Activated CD8-positive, alpha-beta memory T cell treated with anti-CD3 and anti-CD28 coated beads, Interleukin-2, amount 10 ng/mL, durations not matched to agents 7 days and 5 days (primary cell): Measurements from ENCODE around the gene CACYBP. TPM values are rescaled to one million over a fixed set of nuclear protein-coding genes. Genes with fewer than 3 reads are reported as not detected.
"Not testable (repeated sequence)": the region's sequence is repeated elsewhere in the genome, so short reads cannot be mapped to it uniquely, and the experiment has no call there.

Source experiments
- ATAC-seq: fragments of 150-1000 bp; cut with Tn5 transposase; one replicate; pipeline ENCODE4 v1.10.0; 2021; ENCODE audit warnings: moderate library complexity
- CTCF ChIA-PET: fragments of 350-600 bp; sonication (Branson Sonifier 250); formaldehyde crosslinking; loops from one replicate; lab custom pipeline; 2021; ENCODE audit warnings: antibody characterized with exemption; lab: Charles Lee
- DNase-seq: peaks from one replicate; pipeline ENCODE4 v3.0.0-alpha.2; 2020
- H3K27ac Mint-ChIP-seq: one replicate; pipeline ENCODE4 v1.8.0; 2021; ENCODE audit warnings: mild to moderate bottlenecking, mixed read lengths
- H3K27me3 Mint-ChIP-seq: one replicate; pipeline ENCODE4 v1.8.0; 2021; ENCODE audit warnings: mixed read lengths
- H3K36me3 Mint-ChIP-seq: one replicate; pipeline ENCODE4 v1.8.0; 2021; ENCODE audit warnings: mild to moderate bottlenecking, mixed read lengths
- H3K4me1 Mint-ChIP-seq: one replicate; pipeline ENCODE4 v1.8.0; 2021; ENCODE audit warnings: mixed read lengths
- H3K4me3 Mint-ChIP-seq: one replicate; pipeline ENCODE4 v1.8.0; 2021; ENCODE audit warnings: mild to moderate bottlenecking, moderate library complexity, mixed read lengths
- H3K9me3 Mint-ChIP-seq: one replicate; pipeline ENCODE4 v1.8.0; 2022; ENCODE audit warnings: low read depth, mixed read lengths
- total RNA-seq, 2 experiments: library from RNA; stranded (reverse); gene quantifications; one replicate each; pipeline ENCODE4 v1.2.3, GENCODE V29; 2021

CACYBP gene
- total RNA-seq, 2 experiments from 2014 or later: 210 to 287 TPM

DNA sequence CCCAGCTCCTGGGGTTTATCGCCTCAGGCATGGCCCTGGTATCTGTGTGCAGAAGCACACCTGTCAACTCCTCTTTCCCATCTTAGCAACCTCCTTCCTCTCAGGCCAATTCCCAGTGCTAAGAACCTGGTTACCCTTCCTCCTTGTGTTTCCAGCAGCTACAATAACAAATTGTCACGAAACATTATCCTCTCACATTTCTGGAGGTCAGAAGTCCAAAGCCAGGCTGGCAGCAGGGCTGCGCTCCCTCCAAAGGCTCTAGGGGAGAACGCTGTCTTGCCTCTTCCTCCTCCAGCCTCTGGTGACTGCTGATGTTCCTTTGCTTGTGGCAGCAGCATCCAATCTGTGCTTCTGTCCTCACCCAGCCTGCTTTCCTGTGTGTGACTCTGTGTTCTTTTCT lies 34.2 kb downstream of the CACYBP start:
- peaks cover 12% of the 10 kb centered on the region for H3K27me3 Mint-ChIP-seq
- no peak for DNase-seq
- no peaks in the 10 kb centered on the region for H3K36me3 Mint-ChIP-seq
- CTCF ChIA-PET: interaction anchor here (0.9 to 2.4 kb wide), 3 partner anchors 86 to 121 kb away, joined by 3 to 5 read pairs (median 4); no protein-coding TSS in a partner anchor
- H3K4me3 Mint-ChIP-seq: no peak overlapping the region
- H3K27ac Mint-ChIP-seq: no peak overlapping the region
- ATAC-seq: no peak
- peaks cover 8% of the 10 kb centered on the region for H3K4me1 Mint-ChIP-seq
- H3K9me3 Mint-ChIP-seq: no peaks in the 10 kb centered on the region

DNA sequence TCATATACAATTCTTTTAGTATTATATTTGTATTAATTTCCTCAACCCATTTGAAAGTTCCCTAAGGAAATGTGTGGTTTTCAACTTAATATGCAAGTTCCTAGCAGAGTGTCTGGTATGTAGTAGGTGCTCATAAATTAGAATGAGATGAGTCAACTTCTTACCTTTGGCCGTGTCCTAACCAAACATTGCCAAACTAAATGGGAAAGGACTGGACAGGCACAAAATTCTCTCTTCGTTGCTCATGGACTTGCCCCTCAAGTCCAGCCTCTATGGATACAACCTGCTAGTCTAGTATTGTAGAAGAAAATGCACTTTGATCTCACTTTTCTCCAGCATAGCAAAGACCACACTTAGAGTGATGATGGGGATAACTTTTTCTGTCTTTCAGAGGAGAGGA lies 35.0 kb downstream of the CACYBP start:
- Mint-ChIP-seq H3K9me3 (no peaks in the 10 kb centered on the region), H3K27me3 (peaks cover 17% of the 10 kb centered on the region)
- CTCF ChIA-PET: no interaction called here

DNA sequence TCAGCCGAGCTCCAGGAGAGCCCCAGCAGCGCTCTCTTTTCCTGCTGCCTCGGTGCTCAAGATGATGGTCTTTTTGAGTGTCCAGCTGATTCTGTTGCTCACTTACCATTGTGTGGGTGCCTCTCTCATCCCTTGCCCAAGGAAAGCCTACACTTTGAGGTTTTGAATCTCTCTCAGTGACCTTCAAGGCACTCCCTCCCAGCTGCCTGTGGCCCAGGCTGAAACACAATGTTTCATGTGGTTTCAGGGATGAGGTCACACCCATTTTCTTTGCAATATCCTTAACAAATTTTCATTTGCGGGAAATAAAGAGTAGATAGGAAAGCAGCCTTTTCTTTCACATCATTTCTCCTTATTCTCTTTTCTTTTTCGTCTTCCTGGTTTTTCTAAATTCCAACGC lies 36.1 kb downstream of the CACYBP start:
- no peaks in the 10 kb centered on the region for H3K4me1 Mint-ChIP-seq
- no peaks in the 10 kb centered on the region for H3K36me3 Mint-ChIP-seq
- H3K27me3 Mint-ChIP-seq: peaks cover 17% of the 10 kb centered on the region
- H3K9me3 Mint-ChIP-seq: no peaks in the 10 kb centered on the region
- CTCF ChIA-PET: interaction anchor here (1.4 kb wide), 1 partner anchor 89 kb away, joined by 5 read pairs; no protein-coding TSS in a partner anchor
- DNase-seq (no peak), ATAC-seq (no peak)
- H3K4me3 Mint-ChIP-seq: no peak overlapping the region
- no peak overlapping the region for H3K27ac Mint-ChIP-seq

More for the DNA sequence above, 35.0 kb downstream of the CACYBP start:
- no peak overlapping the region for H3K27ac Mint-ChIP-seq
- no peak for ATAC-seq
- no peaks in the 10 kb centered on the region for H3K36me3 Mint-ChIP-seq
- no peak overlapping the region for H3K4me3 Mint-ChIP-seq
- no peak for DNase-seq
- peaks cover 2% of the 10 kb centered on the region for H3K4me1 Mint-ChIP-seq

DNA sequence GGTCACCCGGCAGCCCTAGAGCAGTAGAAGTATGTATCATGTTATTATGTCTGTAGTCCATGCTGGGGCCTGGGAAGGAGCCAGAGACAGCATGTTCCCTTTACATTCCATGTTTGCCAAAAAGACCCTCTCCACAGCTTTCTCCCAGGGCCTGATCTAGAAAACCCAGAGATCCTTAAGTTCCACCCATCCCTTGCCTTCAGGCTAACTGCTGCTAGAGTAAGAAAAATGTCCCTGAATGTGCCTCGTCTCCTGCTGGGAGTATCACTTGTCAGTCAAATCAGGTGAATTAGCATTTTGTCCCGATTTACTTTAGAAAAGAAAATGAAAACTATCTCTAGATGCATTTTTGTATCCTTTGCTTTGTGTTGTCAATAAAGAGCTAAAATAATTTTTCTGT lies 36.7 kb downstream of the CACYBP start:
- Mint-ChIP-seq H3K36me3 (no peaks in the 10 kb centered on the region), H3K4me3 (no peak overlapping the region), H3K27ac (no peak overlapping the region), H3K9me3 (no peaks in the 10 kb centered on the region), H3K4me1 (no peaks in the 10 kb centered on the region), H3K27me3 (peaks cover 17% of the 10 kb centered on the region)
- no peak for DNase-seq
- ATAC-seq: no peak
- CTCF ChIA-PET: interaction anchor here (1.4 kb wide), 1 partner anchor 89 kb away, joined by 5 read pairs; no protein-coding TSS in a partner anchor

DNA sequence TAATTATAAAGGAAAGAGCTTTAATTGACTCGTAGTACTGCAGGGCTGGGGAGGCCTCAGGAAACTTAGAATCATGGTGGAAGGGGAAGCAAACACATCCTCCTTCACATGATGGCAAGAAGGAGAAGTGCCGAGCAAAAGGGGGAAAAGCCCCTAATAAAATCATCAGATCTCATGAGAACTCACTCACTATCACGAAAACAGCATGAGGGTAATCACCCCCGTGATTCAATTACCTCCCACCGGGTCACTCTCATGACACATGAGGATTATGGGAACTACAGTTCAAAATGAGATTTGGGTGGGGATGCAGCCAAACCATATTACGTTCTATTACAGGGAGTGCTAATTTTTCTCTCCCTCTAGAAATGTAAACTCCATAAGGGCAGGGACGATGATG lies 37.7 kb downstream of the CACYBP start:
- no peak for ATAC-seq
- CTCF ChIA-PET: interaction anchor here (1.0 kb wide), 2 partner anchors 8 to 88 kb away, joined by 3 to 4 read pairs; no protein-coding TSS in a partner anchor
- Mint-ChIP-seq H3K27me3 (peaks cover 17% of the 10 kb centered on the region), H3K27ac (no peak overlapping the region), H3K4me1 (no peaks in the 10 kb centered on the region), H3K9me3 (no peaks in the 10 kb centered on the region), H3K36me3 (no peaks in the 10 kb centered on the region), H3K4me3 (no peak overlapping the region)
- no peak for DNase-seq

DNA sequence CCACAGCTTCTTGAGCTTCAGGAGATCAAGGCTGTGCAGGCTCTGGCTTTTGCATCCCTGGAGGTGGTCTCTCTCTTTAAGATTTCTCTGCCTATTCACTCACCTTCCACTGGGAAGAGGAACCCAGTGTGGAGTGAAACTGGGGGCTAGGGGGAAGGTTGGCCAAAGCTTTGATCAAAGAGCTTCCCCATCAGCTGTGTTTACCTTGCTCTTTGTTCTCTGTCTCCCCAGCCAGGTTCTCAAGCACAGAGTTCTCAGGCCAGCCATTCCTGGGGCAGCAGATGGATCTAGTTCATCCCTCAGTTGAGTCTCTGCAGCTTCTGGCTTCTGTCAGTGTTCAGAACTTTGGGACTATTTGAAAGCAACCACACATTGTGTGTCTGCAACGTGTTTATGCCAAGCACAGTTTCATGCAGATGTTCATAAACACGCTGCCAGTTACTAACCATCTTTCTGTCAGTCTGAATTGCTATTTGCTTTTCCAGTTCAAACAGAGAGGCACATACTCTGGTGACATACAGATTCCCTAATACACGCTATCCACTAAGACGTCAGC lies 40.7 kb downstream of the CACYBP start:
- Mint-ChIP-seq H3K9me3 (no peaks in the 10 kb centered on the region), H3K36me3 (no peaks in the 10 kb centered on the region), H3K27me3 (peaks cover 23% of the 10 kb centered on the region), H3K4me3 (no peak overlapping the region), H3K4me1 (no peaks in the 10 kb centered on the region), H3K27ac (no peak overlapping the region)
- ATAC-seq (no peak), DNase-seq (no peak)
- CTCF ChIA-PET: interaction anchor here (2.6 kb wide), 1 partner anchor 85 kb away, joined by 8 read pairs; no protein-coding TSS in a partner anchor

DNA sequence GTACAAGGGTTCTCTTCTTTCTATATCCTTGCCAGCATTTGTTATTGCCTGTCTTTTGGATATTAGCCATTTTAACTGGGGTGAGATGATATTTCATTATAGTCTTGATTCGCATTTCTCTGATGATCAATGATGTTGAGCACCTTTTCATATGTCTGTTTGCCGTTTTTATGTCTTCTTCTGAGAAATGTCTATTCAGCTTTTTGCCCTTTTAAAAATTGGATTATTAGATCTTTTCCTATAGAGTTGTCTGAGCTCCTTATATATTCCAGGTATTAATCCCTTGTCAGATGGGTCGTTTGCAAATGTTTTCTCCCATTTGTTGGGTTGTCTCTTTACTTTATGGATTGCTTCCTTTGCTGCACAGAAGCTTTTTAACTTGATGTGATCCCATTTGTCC lies 42.9 kb downstream of the CACYBP start:
- H3K27ac Mint-ChIP-seq: no peak overlapping the region
- no peaks in the 10 kb centered on the region for H3K36me3 Mint-ChIP-seq
- no peaks in the 10 kb centered on the region for H3K4me1 Mint-ChIP-seq
- DNase-seq (no peak), ATAC-seq (no peak)
- H3K4me3 Mint-ChIP-seq: no peak overlapping the region
- peaks cover 19% of the 10 kb centered on the region for H3K27me3 Mint-ChIP-seq
- CTCF ChIA-PET: interaction anchor here (0.9 kb wide), 1 partner anchor 13 kb away, joined by 3 read pairs; no protein-coding TSS in a partner anchor
- H3K9me3 Mint-ChIP-seq: no peaks in the 10 kb centered on the region

DNA sequence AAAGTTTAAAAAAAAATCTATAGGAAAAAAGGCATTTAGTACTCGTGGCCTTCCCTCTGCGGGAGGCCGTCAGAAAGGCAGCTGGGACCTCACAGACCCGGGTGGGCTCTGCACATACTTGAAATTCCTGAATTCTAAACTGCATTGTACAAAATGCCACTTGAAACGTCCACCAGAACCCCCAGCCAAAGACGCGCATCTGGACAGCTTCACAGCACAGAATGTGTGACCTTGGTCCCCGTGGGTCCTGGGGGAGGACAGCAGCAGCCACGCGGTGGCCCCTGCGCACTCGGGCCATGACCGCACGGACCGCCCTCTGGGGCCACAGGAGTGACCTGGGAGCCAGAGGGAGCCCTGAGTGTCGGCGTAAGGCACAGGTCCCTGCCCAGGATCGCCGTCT lies 44.1 kb downstream of the CACYBP start:
- no peak for DNase-seq
- CTCF ChIA-PET: no interaction called here
- Mint-ChIP-seq H3K4me3 (no peak overlapping the region), H3K9me3 (no peaks in the 10 kb centered on the region), H3K27me3 (peaks cover 29% of the 10 kb centered on the region), H3K36me3 (no peaks in the 10 kb centered on the region), H3K4me1 (no peaks in the 10 kb centered on the region), H3K27ac (no peak overlapping the region)
- ATAC-seq: no peak

DNA sequence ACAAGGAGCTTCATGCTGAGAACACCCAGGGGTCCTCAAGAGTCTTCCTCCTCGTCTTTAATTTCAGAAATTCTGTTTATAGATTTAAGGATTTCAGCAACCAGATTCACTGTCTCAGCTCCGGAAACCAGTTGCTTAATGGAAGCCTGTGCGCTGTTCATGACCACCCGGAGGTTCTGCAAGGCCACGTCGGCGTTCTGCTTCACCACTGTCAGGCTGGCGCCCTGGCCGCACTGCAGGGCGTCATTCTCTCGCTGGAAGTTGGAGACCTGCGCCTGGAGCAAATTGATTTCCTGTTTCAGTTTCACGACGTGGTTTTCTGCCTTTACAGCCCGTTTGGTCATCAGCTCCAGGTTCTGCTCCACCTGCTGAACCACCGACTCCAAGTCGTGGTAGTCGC lies 44.8 kb downstream of the CACYBP start:
- ATAC-seq, H3K9me3 Mint-ChIP-seq, H3K27ac Mint-ChIP-seq, H3K4me1 Mint-ChIP-seq, DNase-seq, H3K4me3 Mint-ChIP-seq, H3K36me3 Mint-ChIP-seq, CTCF ChIA-PET: not testable (repeated sequence)
- peaks cover 31% of the 10 kb centered on the region for H3K27me3 Mint-ChIP-seq

DNA sequence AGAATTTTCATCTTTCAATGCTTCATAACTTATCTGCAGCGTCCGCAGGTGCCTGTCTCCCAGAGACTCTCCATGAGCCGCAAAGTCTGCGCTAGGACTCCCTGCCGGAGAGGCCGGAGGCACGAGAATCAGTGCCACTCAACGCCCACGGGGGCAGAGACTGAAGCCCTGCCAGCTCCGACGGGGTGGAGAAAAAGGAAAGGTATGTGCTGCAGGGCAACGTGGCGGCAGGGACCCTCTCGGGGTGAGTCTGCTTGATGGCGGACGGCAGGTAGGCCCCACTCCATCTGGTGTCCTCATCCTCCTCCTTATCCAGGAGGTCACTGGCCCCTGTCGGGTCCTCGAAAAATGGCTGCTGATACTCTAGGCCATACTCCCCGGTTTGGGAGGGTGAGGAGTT lies 45.4 kb downstream of the CACYBP start:
- H3K4me1 Mint-ChIP-seq: no peaks in the 10 kb centered on the region
- no peak for DNase-seq
- no peak overlapping the region for H3K4me3 Mint-ChIP-seq
- CTCF ChIA-PET: no interaction called here
- ATAC-seq: no peak
- H3K27ac Mint-ChIP-seq: no peak overlapping the region
- no peaks in the 10 kb centered on the region for H3K36me3 Mint-ChIP-seq
- peaks cover 34% of the 10 kb centered on the region for H3K27me3 Mint-ChIP-seq
- no peaks in the 10 kb centered on the region for H3K9me3 Mint-ChIP-seq

DNA sequence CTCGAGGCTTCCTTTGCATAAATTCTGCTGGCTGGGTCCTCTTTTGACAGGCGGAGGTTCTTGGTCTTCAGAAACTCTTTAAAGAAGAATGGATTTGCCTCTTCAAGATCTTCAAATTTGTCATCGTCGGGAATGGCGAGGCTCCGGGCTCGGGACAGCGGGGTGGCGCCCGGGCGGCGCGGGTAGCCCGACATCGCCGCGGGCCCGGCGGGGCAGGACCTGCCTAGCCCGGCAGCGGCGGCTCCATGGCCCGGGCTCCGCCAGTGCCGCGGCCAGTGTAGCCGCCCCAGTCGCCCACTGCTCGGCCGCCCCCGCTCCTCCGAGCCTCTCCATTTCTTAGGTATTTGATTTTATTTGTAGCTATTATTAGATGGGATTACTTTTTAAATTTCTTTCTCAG lies 45.8 kb downstream of the CACYBP start:
- peaks cover 38% of the 10 kb centered on the region for H3K27me3 Mint-ChIP-seq
- ATAC-seq: no peak
- CTCF ChIA-PET: no interaction called here

DNA sequence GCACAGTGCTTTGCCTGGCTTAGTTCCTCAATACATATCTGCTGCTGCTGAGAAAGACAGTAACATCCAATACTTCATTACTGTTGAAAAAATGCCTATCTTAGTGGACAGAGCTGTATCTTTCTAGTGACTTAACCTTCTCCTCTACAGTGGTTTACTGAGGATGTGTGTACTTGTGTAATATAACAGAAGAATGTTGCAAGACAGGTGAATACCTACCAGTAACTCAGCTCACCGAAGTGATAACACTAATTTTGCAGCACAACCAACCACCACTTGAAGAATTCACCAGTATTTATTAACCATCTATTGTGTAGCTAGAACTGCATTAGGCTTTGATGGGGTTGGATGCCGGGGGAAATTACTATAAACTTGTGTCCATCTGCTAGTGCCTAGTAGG lies 51.2 kb downstream of the CACYBP start:
- CTCF ChIA-PET: no interaction called here
- H3K4me3 Mint-ChIP-seq: no peak overlapping the region
- ATAC-seq: no peak

More for the DNA sequence above, 45.8 kb downstream of the CACYBP start:
- no peaks in the 10 kb centered on the region for H3K36me3 Mint-ChIP-seq
- H3K4me3 Mint-ChIP-seq: no peak overlapping the region
- no peak overlapping the region for H3K27ac Mint-ChIP-seq
- H3K9me3 Mint-ChIP-seq: no peaks in the 10 kb centered on the region
- no peak for DNase-seq
- H3K4me1 Mint-ChIP-seq: no peaks in the 10 kb centered on the region

DNA sequence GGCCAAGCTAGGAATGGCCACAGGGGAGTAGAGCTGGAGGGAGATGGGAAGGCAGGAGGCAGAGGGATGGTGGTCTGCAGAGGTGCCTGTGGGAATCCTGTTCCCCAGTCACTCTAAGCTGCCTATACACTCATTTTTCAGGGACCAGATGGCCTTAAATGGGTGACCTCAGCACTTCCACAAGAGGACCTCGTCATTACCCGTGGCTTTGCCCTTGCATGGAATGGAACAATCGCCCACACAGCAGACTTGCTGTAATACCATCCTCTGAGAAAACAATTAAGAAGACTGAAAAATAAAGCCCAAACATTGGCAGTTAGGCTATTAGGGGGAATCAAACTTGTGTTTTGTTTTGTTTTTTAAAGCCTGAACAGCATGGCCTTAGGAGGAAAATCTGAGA lies 55.0 kb downstream of the CACYBP start:
- CTCF ChIA-PET: interaction anchor here (1.2 kb wide), 1 partner anchor 97 kb away, joined by 3 read pairs; no protein-coding TSS in a partner anchor
- Mint-ChIP-seq H3K27ac (no peak overlapping the region), H3K9me3 (no peaks in the 10 kb centered on the region), H3K4me3 (no peak overlapping the region), H3K36me3 (no peaks in the 10 kb centered on the region), H3K4me1 (no peaks in the 10 kb centered on the region), H3K27me3 (peaks cover 46% of the 10 kb centered on the region)
- DNase-seq: no peak
- no peak for ATAC-seq

More for the DNA sequence above, 51.2 kb downstream of the CACYBP start:
- H3K36me3 Mint-ChIP-seq: no peaks in the 10 kb centered on the region
- H3K27me3 Mint-ChIP-seq: peaks cover 55% of the 10 kb centered on the region
- no peak for DNase-seq
- no peaks in the 10 kb centered on the region for H3K4me1 Mint-ChIP-seq
- no peaks in the 10 kb centered on the region for H3K9me3 Mint-ChIP-seq
- no peak overlapping the region for H3K27ac Mint-ChIP-seq
